Umbilical cord (tissue), 2 donors: ENCODE data around the gene GPC5. TPM values are rescaled to one million over a fixed set of nuclear protein-coding genes. Genes with fewer than 3 reads are reported as not detected.
A peak's percentile ranks its signal among the peaks of the same experiment; 100 is the strongest.
"Not testable (repeated sequence)": the region's sequence is repeated elsewhere in the genome, so short reads cannot be mapped to it uniquely, and the experiment has no call there.

Experiments
- DNase-seq: peaks from one replicate; pipeline ENCODE4 v3.0.0-alpha.2; 2015; ENCODE audit warnings: low spot score
- total RNA-seq: library from RNA; depleted of rRNA; stranded (reverse); fragments of >200 nt; gene quantifications from one replicate; pipeline ENCODE4 v1.2.3, GENCODE V29; 2014; ENCODE audit warnings: low replicate concordance; ENCODE audit not compliant: insufficient read depth

Gene GPC5
- total RNA-seq, 1 donor from 2014 or later: 1.4 TPM

GRCh38 chr13:92259523-92259922, 861.1 kb downstream of the GPC5 start:
- DNase-seq: no peak

- no peak for DNase-seq
Observed at GRCh38 chr13:92260363-92260762, 861.9 kb downstream of the GPC5 start.

- DNase-seq: no peak
Observed at GRCh38 chr13:92262100-92262788, 863.8 kb downstream of the GPC5 start.

- DNase-seq: peak; percentile 21
Observed at GRCh38 chr13:92265408-92265807, 867.0 kb downstream of the GPC5 start.

GRCh38 chr13:92270990-92271389, 872.6 kb downstream of the GPC5 start:
- DNase-seq: no peak

GRCh38 chr13:92272177-92272576, 873.8 kb downstream of the GPC5 start:
- no peak for DNase-seq

GRCh38 chr13:92280986-92281385, 882.6 kb downstream of the GPC5 start:
- DNase-seq: not testable (repeated sequence)

- DNase-seq: not testable (repeated sequence)
Observed at GRCh38 chr13:92290718-92291307, 892.4 kb downstream of the GPC5 start.

- not testable (repeated sequence) for DNase-seq
Observed at GRCh38 chr13:92294533-92294932, 896.1 kb downstream of the GPC5 start.

- DNase-seq: not testable (repeated sequence)
Observed at GRCh38 chr13:92296154-92296671, 897.8 kb downstream of the GPC5 start.

GRCh38 chr13:92297971-92298942, 899.8 kb downstream of the GPC5 start:
- DNase-seq: no peak

- no peak for DNase-seq
Observed at GRCh38 chr13:92300651-92301050, 902.2 kb downstream of the GPC5 start.

- DNase-seq: no peak
Observed at GRCh38 chr13:92303428-92303827, 905.0 kb downstream of the GPC5 start.

- no peak for DNase-seq
Observed at GRCh38 chr13:92307752-92308151, 909.3 kb downstream of the GPC5 start.

GRCh38 chr13:92312823-92313222, 914.4 kb downstream of the GPC5 start:
- no peak for DNase-seq

- no peak for DNase-seq
Observed at GRCh38 chr13:92313382-92313781, 915.0 kb downstream of the GPC5 start.

GRCh38 chr13:92315265-92315664, 916.8 kb downstream of the GPC5 start:
- no peak for DNase-seq

GRCh38 chr13:92316030-92316429, 917.6 kb downstream of the GPC5 start:
- DNase-seq: no peak

- peak; percentile 3 for DNase-seq
Observed at GRCh38 chr13:92317066-92317465, 918.6 kb downstream of the GPC5 start.

GRCh38 chr13:92320323-92320722, 921.9 kb downstream of the GPC5 start:
- no peak for DNase-seq

- DNase-seq: no peak
Observed at GRCh38 chr13:92321174-92321573, 922.8 kb downstream of the GPC5 start.

- no peak for DNase-seq
Observed at GRCh38 chr13:92345627-92346026, 947.2 kb downstream of the GPC5 start.
